CD4-positive, alpha-beta T cell (primary cell): ENCODE results near the gene UNC80. TPM values are rescaled to one million over a fixed set of nuclear protein-coding genes. Genes with fewer than 3 reads are reported as not detected.

Experiments
- ATAC-seq: fragments of 200-7000 bp; cut with Tn5 transposase; one replicate; pipeline ENCODE4 v1.10.0; 2022; ENCODE audit warnings: mild to moderate bottlenecking; ENCODE audit not compliant: poor library complexity
- CTCF ChIA-PET: fragments of 350-600 bp; sonication (Branson Sonifier 250); formaldehyde crosslinking; loops from one replicate; lab custom pipeline; 2021; ENCODE audit warnings: antibody characterized with exemption, inconsistent platforms; lab: Charles Lee
- POLR2A ChIA-PET: fragments of 350-600 bp; sonication (Branson Sonifier 250); formaldehyde crosslinking; loops from one replicate; lab custom pipeline; 2021; ENCODE audit warnings: antibody characterized with exemption, inconsistent platforms; lab: Charles Lee
- DNase-seq, 14 experiments: peaks; one replicate each; pipeline ENCODE4 v3.0.0-alpha.2; 2013 to 2020; ENCODE audit warnings: mixed read lengths in 2 of 14
- H3K27ac ChIP-seq, 2 donors: one replicate each; pipeline versions ENCODE4 v1.5.1 to v1.7.0; 2013; ENCODE audit warnings: low read length in 2 of 2, low read depth in 1 of 2, mild to moderate bottlenecking in 1 of 2
- H3K27me3 ChIP-seq, 2 experiments: 1 replicate in 1 of 2; 2 replicates in 1 of 2; pipeline versions ENCODE4 v1.6.1 to v1.7.0; 2013; ENCODE audit warnings: low read length in 2 of 2, control low read depth in 1 of 2, mild to moderate bottlenecking in 1 of 2, moderate library complexity in 1 of 2; ENCODE audit not compliant: insufficient read depth in 2 of 2, control insufficient read depth in 1 of 2
- H3K36me3 ChIP-seq: one replicate; pipeline ENCODE4 v1.6.1; 2013; ENCODE audit warnings: low read length, control low read depth; ENCODE audit not compliant: insufficient read depth
- H3K4me1 ChIP-seq: one replicate; pipeline ENCODE4 v1.6.1; 2013; ENCODE audit warnings: low read length, control low read depth; ENCODE audit not compliant: insufficient read depth
- H3K4me3 ChIP-seq: one replicate; pipeline ENCODE4 v1.5.1; 2013; ENCODE audit warnings: mild to moderate bottlenecking, low read length, moderate library complexity
- H3K9me3 ChIP-seq, 2 experiments: 1 replicate in 1 of 2; 2 replicates in 1 of 2; pipeline versions ENCODE4 v1.6.1 to v1.7.0; 2013; ENCODE audit warnings: low read length in 2 of 2, mild to moderate bottlenecking in 2 of 2, control low read depth in 1 of 2, moderate library complexity in 1 of 2; ENCODE audit not compliant: control insufficient read depth in 1 of 2, insufficient read depth in 1 of 2
- H3K27ac Mint-ChIP-seq: one replicate; pipeline ENCODE4 v1.8.0; 2020; ENCODE audit warnings: mixed read lengths
- H3K27me3 Mint-ChIP-seq: one replicate; pipeline ENCODE4 v1.8.0; 2021; ENCODE audit warnings: mixed read lengths
- H3K36me3 Mint-ChIP-seq: one replicate; pipeline ENCODE4 v1.8.0; 2021; ENCODE audit warnings: low read depth, mixed read lengths
- H3K4me1 Mint-ChIP-seq: one replicate; pipeline ENCODE4 v1.8.0; 2021; ENCODE audit warnings: low read depth, mixed read lengths
- H3K4me3 Mint-ChIP-seq: one replicate; pipeline ENCODE4 v1.8.0; 2020; ENCODE audit warnings: mild to moderate bottlenecking, mixed read lengths
- H3K9me3 Mint-ChIP-seq: one replicate; pipeline ENCODE4 v1.8.0; 2020; ENCODE audit warnings: mixed read lengths
- intact Hi-C, 2 experiments: fragments of 100-400 bp; cut with DNase I in 1 of 2; cut with micrococcal nuclease in 1 of 2; formaldehyde crosslinking; loops; one replicate each; pipeline versions ENCODE4 v1.15.1 to v1.9.0; 2023 to 2025; cut with DNase I, micrococcal nuclease
- total RNA-seq, 174 experiments: library from RNA in 2 of 174; stranded (reverse) in 2 of 174; gene quantifications; one replicate each; pipeline ENCODE4 v1.2.3 and lab custom pipeline; 2021 to 2026
- TF ChIP-seq, protein P1 (sequence below): fragments of 200-600 bp; IDR thresholded peaks from one replicate; pipeline ENCODE4 v1.8.0; 2022; ENCODE audit warnings: antibody characterized with exemption, mild to moderate bottlenecking

UNC80 gene
- total RNA-seq, 2 experiments from 2014 or later: not detected

DNA sequence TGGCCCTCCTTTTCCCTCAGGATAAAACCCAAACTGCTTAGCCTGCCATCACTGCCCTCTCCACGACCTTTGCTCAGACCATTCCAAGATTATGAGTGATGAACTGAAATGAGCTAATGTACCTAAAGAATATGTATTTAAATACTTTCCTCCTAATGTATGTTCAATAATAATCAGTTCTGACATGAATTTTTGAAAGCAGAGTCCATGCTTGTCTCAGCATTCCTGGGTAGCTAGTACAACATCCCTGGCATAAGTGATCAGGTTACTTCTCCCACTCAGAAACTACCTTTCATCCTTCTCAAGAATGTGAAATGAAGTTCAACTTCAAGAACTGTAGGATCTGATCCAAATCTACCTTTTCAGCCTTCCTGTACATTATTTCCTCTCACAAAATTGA, 103.6 kb downstream of the UNC80 start:
- intact Hi-C loops: no loop called here
- Histone ChIP-seq H3K4me3 (no peak overlapping the region), H3K36me3 (no peaks in the 10 kb centered on the region), H3K9me3 (no peaks in the 10 kb centered on the region), H3K27me3 (no peaks in the 10 kb centered on the region), H3K27ac (no peak overlapping the region), H3K4me1 (no peaks in the 10 kb centered on the region)
- H3K36me3 Mint-ChIP-seq: no peaks in the 10 kb centered on the region
- H3K27ac Mint-ChIP-seq: no peak overlapping the region
- CTCF ChIA-PET: no interaction called here
- no peak for DNase-seq
- no peak overlapping the region for H3K4me3 Mint-ChIP-seq
- no peaks in the 10 kb centered on the region for H3K4me1 Mint-ChIP-seq
- POLR2A ChIA-PET: no interaction called here
- TF ChIP-seq, protein P1, sequence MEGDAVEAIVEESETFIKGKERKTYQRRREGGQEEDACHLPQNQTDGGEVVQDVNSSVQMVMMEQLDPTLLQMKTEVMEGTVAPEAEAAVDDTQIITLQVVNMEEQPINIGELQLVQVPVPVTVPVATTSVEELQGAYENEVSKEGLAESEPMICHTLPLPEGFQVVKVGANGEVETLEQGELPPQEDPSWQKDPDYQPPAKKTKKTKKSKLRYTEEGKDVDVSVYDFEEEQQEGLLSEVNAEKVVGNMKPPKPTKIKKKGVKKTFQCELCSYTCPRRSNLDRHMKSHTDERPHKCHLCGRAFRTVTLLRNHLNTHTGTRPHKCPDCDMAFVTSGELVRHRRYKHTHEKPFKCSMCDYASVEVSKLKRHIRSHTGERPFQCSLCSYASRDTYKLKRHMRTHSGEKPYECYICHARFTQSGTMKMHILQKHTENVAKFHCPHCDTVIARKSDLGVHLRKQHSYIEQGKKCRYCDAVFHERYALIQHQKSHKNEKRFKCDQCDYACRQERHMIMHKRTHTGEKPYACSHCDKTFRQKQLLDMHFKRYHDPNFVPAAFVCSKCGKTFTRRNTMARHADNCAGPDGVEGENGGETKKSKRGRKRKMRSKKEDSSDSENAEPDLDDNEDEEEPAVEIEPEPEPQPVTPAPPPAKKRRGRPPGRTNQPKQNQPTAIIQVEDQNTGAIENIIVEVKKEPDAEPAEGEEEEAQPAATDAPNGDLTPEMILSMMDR: no peak
- H3K27me3 Mint-ChIP-seq: peaks cover 16% of the 10 kb centered on the region
- no peaks in the 10 kb centered on the region for H3K9me3 Mint-ChIP-seq
- ATAC-seq: no peak

GRCh38 chr2:209876211-209876610, 104.6 kb downstream of the UNC80 start:
- Histone ChIP-seq H3K27ac (no peak overlapping the region), H3K36me3 (no peaks in the 10 kb centered on the region), H3K4me1 (no peaks in the 10 kb centered on the region), H3K27me3 (no peaks in the 10 kb centered on the region), H3K9me3 (no peaks in the 10 kb centered on the region), H3K4me3 (no peak overlapping the region)
- Mint-ChIP-seq H3K27ac (no peak overlapping the region), H3K4me1 (no peaks in the 10 kb centered on the region), H3K4me3 (no peak overlapping the region), H3K36me3 (no peaks in the 10 kb centered on the region), H3K27me3 (peaks cover 22% of the 10 kb centered on the region), H3K9me3 (no peaks in the 10 kb centered on the region)
- TF ChIP-seq, protein P1: no peak
- DNase-seq (no peak), ATAC-seq (no peak)
- intact Hi-C loops: no loop called here
- ChIA-PET POLR2A (no interaction called here), CTCF (no interaction called here)

DNA sequence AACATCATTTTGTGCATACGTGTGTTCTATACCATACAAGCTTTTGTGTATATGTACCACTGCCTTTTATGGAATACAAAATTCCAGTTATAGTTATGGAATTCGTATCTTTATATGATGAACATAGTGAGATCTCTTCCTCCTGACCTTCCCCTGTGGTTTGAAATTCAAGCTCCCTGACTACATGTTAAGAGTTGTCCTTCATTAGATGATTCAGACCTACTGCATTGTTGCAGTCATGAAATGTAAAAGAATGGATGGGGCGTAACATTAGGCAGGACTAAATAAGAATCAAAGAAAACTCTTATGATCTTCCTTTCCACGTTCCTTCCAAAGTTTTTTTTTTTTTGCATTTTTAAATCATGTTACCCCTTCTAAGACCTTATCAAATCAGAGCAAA, 107.1 kb downstream of the UNC80 start:
- Mint-ChIP-seq H3K9me3 (no peaks in the 10 kb centered on the region), H3K4me1 (no peaks in the 10 kb centered on the region), H3K4me3 (no peak overlapping the region), H3K27me3 (peaks cover 22% of the 10 kb centered on the region), H3K36me3 (no peaks in the 10 kb centered on the region), H3K27ac (no peak overlapping the region)
- DNase-seq: no peak
- no peaks in the 10 kb centered on the region for H3K27me3 ChIP-seq
- no peak overlapping the region for H3K4me3 ChIP-seq
- ATAC-seq: no peak
- intact Hi-C loops: no loop called here
- POLR2A ChIA-PET: no interaction called here
- TF ChIP-seq, protein P1: no peak
- peaks cover 0 to 3% of the 10 kb centered on the region in 2 experiments for H3K9me3 ChIP-seq
- CTCF ChIA-PET: no interaction called here
- H3K27ac ChIP-seq: no peak overlapping the region
- H3K4me1 ChIP-seq: no peaks in the 10 kb centered on the region
- H3K36me3 ChIP-seq: no peaks in the 10 kb centered on the region
